ENCODE results near the gene SEC24A. TPM values are rescaled to one million over a fixed set of nuclear protein-coding genes. Genes with fewer than 3 reads are reported as not detected.

Gene SEC24A
- total RNA-seq, 1 experiment from 2014 or later = 16.2 TPM

DNA sequence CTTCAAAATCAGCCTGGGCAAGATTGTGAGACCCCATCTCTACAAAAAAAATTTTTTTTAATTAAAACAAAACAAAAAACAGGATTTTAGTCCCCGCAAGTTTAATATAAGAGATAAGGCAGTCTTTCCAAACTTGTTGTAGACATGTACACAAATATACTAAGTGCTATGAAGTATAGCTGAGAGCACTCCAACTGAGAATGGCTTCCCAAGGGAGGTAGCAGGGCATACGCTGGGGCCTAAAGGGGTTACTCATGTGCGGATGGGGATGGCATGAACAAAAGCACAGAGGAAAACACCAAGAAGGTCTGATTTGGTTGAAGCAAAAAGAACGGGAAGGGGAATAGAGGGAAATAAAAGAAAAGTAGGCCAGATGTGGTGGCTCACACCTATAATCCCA is 37.1 kb upstream of the SEC24A start:
- ChIA-PET CTCF (no interaction called here), POLR2A (ENCODE audit: unreplicated experiment) (no interaction called here)
- Histone ChIP-seq H2AFZ (no peak overlapping the region), H3K4me3 (no peak overlapping the region), H3F3A (ENCODE audit: insufficient read depth, low read depth) (peaks cover 10% of the 10 kb centered on the region; the same call in 1 of the 2 replicates), H4K20me1 (ENCODE audit: insufficient read depth) (no peaks in the 10 kb centered on the region; the same call in 1 of the 2 replicates), H3K4me2 (no peak overlapping the region), H3K27me3 (ENCODE audit: insufficient read depth, low read depth) (no peaks in the 10 kb centered on the region), H3K4me1 (replicated peaks; ENCODE audit: insufficient read depth) (no peaks in the 10 kb centered on the region), H3K79me2 (ENCODE audit: low read depth) (no peaks in the 10 kb centered on the region), H3K27ac (no peak overlapping the region), H3K9me3 (ENCODE audit: insufficient read depth, low read depth) (no peaks in the 10 kb centered on the region), H3K36me3 (ENCODE audit: low read depth) (peaks cover 37% of the 10 kb centered on the region), H3K9me2 (ENCODE audit: insufficient read depth) (no peaks in the 10 kb centered on the region)
- no peak for DNase-seq
- no TSS peak for BruUV-seq (replicated peaks)
- TF ChIP-seq EZH2 (IDR thresholded peaks at IDR 0.05; ENCODE audit: low read depth) = no peak
- TF ChIP-seq, protein P1, sequence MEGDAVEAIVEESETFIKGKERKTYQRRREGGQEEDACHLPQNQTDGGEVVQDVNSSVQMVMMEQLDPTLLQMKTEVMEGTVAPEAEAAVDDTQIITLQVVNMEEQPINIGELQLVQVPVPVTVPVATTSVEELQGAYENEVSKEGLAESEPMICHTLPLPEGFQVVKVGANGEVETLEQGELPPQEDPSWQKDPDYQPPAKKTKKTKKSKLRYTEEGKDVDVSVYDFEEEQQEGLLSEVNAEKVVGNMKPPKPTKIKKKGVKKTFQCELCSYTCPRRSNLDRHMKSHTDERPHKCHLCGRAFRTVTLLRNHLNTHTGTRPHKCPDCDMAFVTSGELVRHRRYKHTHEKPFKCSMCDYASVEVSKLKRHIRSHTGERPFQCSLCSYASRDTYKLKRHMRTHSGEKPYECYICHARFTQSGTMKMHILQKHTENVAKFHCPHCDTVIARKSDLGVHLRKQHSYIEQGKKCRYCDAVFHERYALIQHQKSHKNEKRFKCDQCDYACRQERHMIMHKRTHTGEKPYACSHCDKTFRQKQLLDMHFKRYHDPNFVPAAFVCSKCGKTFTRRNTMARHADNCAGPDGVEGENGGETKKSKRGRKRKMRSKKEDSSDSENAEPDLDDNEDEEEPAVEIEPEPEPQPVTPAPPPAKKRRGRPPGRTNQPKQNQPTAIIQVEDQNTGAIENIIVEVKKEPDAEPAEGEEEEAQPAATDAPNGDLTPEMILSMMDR (conservative IDR thresholded peaks at IDR 0.05) = no peak
- intact Hi-C loops (cut with micrococcal nuclease; ENCODE audit: unreplicated experiment) = no loop called here

DNA sequence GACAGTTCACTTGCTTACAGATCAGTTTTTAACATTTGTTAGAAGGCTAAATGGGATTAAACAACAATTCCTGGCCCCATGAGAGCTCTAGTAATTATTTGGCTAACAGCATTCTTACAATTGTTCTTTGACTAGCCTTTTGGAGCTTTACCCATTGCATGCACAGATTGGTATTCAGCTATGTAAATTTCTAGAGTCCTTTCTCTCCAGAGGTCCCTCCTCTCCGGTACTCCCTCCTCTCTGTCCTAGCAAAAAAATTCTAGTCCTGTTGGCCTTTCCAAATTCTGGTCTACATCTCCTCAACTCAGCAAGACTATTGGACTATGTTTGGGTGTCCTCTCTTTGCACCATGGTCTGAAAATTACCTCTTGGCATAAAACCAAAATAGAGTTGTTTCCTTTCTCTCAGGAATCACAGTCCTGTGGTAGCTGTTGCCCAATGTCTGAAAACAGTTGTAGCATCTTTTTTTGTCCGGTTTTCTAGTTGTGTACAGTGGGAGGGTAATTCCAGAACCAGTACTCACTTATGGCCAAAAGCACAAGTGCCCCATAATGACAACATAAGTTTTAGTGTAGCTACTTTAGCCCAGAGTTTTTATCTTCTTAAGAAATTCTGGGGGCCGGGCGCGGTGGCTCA is 34.0 kb upstream of the SEC24A start:
- Histone ChIP-seq H3K27me3 (ENCODE audit: insufficient read depth, low read depth) (no peaks in the 10 kb centered on the region), H3K4me1 (replicated peaks; ENCODE audit: insufficient read depth) (no peaks in the 10 kb centered on the region), H3K36me3 (ENCODE audit: low read depth) (peaks cover 21% of the 10 kb centered on the region; the same call in 1 of the 2 replicates), H3F3A (ENCODE audit: insufficient read depth, low read depth) (peaks cover 14% of the 10 kb centered on the region), H3K4me3 (no peak overlapping the region), H3K9me3 (ENCODE audit: insufficient read depth, low read depth) (no peaks in the 10 kb centered on the region), H3K27ac (no peak overlapping the region), H2AFZ (no peak overlapping the region), H3K79me2 (ENCODE audit: low read depth) (no peaks in the 10 kb centered on the region), H4K20me1 (ENCODE audit: insufficient read depth) (no peaks in the 10 kb centered on the region; the same call in 1 of the 2 replicates), H3K9me2 (ENCODE audit: insufficient read depth) (no peaks in the 10 kb centered on the region), H3K4me2 (no peak overlapping the region)
- TF ChIP-seq, protein P1 (conservative IDR thresholded peaks at IDR 0.05) = no peak
- no peak for TF ChIP-seq EZH2 (IDR thresholded peaks at IDR 0.05; ENCODE audit: low read depth)
- POLR2A ChIA-PET (ENCODE audit: unreplicated experiment) = interaction anchor here (0.6 kb wide), 1 partner anchor 235 kb away, joined by 3 read pairs; no protein-coding TSS in a partner anchor
- intact Hi-C loops (cut with micrococcal nuclease; ENCODE audit: unreplicated experiment) = no loop called here
- BruUV-seq (replicated peaks) = no TSS peak
- DNase-seq = no peak
- CTCF ChIA-PET = no interaction called here

DNA sequence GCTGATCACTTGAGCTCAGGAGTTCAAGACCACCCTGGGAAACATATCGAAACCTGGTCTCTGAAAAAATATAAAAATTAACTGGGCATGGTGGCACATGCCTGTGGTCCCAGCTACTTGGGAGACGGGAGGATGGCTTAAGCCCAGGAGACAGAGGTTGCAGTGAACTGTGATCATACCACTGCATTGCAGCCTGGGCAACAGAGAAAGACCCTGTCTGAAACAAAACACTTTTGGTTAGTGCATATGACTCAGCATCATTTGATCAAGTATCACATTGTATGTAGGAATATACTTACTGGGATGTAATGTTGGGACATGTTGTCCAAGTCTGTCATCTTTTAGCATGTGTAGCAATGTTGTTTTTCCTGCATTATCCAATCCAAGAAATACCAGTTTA is 28.0 kb upstream of the SEC24A start:
- CTCF ChIA-PET = no interaction called here
- DNase-seq = no peak
- no peaks in the 10 kb centered on the region for H3K9me2 ChIP-seq (ENCODE audit: insufficient read depth)
- H3K9me3 ChIP-seq (ENCODE audit: insufficient read depth, low read depth) = no peaks in the 10 kb centered on the region
- no peaks in the 10 kb centered on the region for H3K27me3 ChIP-seq (ENCODE audit: insufficient read depth, low read depth)
- H3K36me3 ChIP-seq (ENCODE audit: low read depth) = peaks cover 27% of the 10 kb centered on the region; the same call in 1 of the 2 replicates
- H2AFZ ChIP-seq = no peak overlapping the region
- intact Hi-C loops (cut with micrococcal nuclease; ENCODE audit: unreplicated experiment) = no loop called here
- H3K4me2 ChIP-seq = no peak overlapping the region
- peaks cover 5% of the 10 kb centered on the region; the same call in 1 of the 2 replicates for H3F3A ChIP-seq (ENCODE audit: insufficient read depth, low read depth)
- no peak overlapping the region for H3K27ac ChIP-seq
- no peaks in the 10 kb centered on the region for H3K4me1 ChIP-seq (replicated peaks; ENCODE audit: insufficient read depth)
- no peak overlapping the region for H3K4me3 ChIP-seq
- H3K79me2 ChIP-seq (ENCODE audit: low read depth) = peaks cover 6% of the 10 kb centered on the region
- no peaks in the 10 kb centered on the region; the same call in 1 of the 2 replicates for H4K20me1 ChIP-seq (ENCODE audit: insufficient read depth)
- no peak for TF ChIP-seq EZH2 (IDR thresholded peaks at IDR 0.05; ENCODE audit: low read depth)
- TF ChIP-seq, protein P1 (conservative IDR thresholded peaks at IDR 0.05) = no peak
- no TSS peak for BruUV-seq (replicated peaks)
- POLR2A ChIA-PET (ENCODE audit: unreplicated experiment) = no interaction called here

Data from PC-9 (cell line).